Vagina (tissue), 2 donors: ENCODE data around the gene ABCC3. TPM values are rescaled to one million over a fixed set of nuclear protein-coding genes. Genes with fewer than 3 reads are reported as not detected.
A peak's percentile ranks its signal among the peaks of the same experiment; 100 is the strongest.

Source experiments
- DNase-seq, 2 donors: peaks; one replicate each; pipeline ENCODE4 v3.0.0-alpha.2; 2017; ENCODE audit errors: extremely low spot score in 2 of 2
- H3K27ac ChIP-seq: fragments of 200-600 bp; sonication (generic); one replicate; pipeline ENCODE4 v1.5.1; 2019
- H3K27me3 ChIP-seq: fragments of 200-600 bp; sonication (generic); one replicate; pipeline ENCODE4 v1.5.1; 2019
- H3K36me3 ChIP-seq, 2 donors: fragments of 200-600 bp; sonication (generic); one replicate each; pipeline ENCODE4 v1.5.1; 2017 to 2019
- H3K4me1 ChIP-seq: fragments of 200-600 bp; sonication (generic); one replicate; pipeline ENCODE4 v1.5.1; 2019
- H3K4me3 ChIP-seq, 2 donors: fragments of 200-600 bp; sonication (generic); 1 replicate in 1 of 2; 2 replicates in 1 of 2; pipeline ENCODE4 v1.5.1; 2016 to 2019
- H3K9me3 ChIP-seq: fragments of 200-600 bp; sonication (generic); one replicate; pipeline ENCODE4 v1.5.1; 2019
- POLR2A ChIP-seq, 2 donors: fragments of 450-650 bp; IDR thresholded peaks; one replicate each; pipeline ENCODE4 v1.6.1; 2017; ENCODE audit warnings: antibody characterized with exemption in 2 of 2, mild to moderate bottlenecking in 2 of 2, moderate library complexity in 2 of 2
- POLR2AphosphoS5 ChIP-seq, 2 donors: sonication (generic); formaldehyde crosslinking; IDR thresholded peaks; one replicate each; pipeline ENCODE4 v1.9.0; 2017; ENCODE audit warnings: antibody characterized with exemption in 2 of 2, mild to moderate bottlenecking in 2 of 2, low read depth in 1 of 2; ENCODE audit not compliant: insufficient read depth in 1 of 2
- intact Hi-C: fragments of 100-400 bp; cut with DNase I; formaldehyde crosslinking; loops from one replicate; pipeline ENCODE4 v1.15.1; 2023
- total RNA-seq: library from RNA; depleted of rRNA; stranded (reverse); fragments of >200 nt; gene quantifications from one replicate; pipeline ENCODE4 v1.2.3, GENCODE V29; 2016
- TF ChIP-seq, protein P1 (sequence below), 3 experiments: fragments of 450-650 bp in 2 of 3; fragments of 200-600 bp in 1 of 3; sonication (generic) in 1 of 3; IDR thresholded peaks; one replicate each; pipeline ENCODE4 v1.5.1; 2017 to 2019; ENCODE audit warnings: antibody characterized with exemption in 3 of 3, mild to moderate bottlenecking in 2 of 3, moderate library complexity in 2 of 3

The ABCC3 gene
- total RNA-seq, 1 donor from 2014 or later: 47.6 TPM

DNA sequence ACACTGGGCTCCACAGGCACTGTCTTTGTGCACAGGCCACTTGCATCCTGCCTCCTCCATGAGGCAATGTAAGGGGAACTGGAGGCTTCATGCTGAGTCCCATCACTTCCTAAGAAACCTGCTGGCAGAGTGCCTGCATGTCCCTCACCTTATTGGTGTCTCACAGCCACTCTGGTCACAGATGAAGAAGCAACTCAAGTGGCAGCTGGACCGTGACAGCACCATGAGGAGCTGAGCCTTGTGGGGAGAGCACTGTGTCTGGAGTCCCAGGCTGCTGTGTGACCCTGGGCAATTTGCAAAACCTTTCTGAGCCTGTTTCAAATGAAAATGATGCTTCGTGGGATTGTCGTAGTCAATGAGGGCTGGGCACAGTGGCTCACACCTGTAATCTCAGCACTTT lies 53.6 kb downstream of the ABCC3 start:
- intact Hi-C loops: loop anchor here (5.0 kb wide), 2 partner anchors 56 to 141 kb away; partner anchors contain the start of genes ABCC3 and SPATA20
- Histone ChIP-seq H3K36me3 (peaks cover 0 to 5% of the 10 kb centered on the region in 2 donors), H3K9me3 (no peaks in the 10 kb centered on the region), H3K27ac (peak overlapping the region; percentile 26), H3K4me1 (peaks cover 24% of the 10 kb centered on the region), H3K27me3 (no peaks in the 10 kb centered on the region), H3K4me3 (no peak overlapping the region)
- DNase-seq: no peak
- TF ChIP-seq POLR2A (IDR thresholded peaks at IDR 0.05): no peak
- no peak for TF ChIP-seq POLR2AphosphoS5 (IDR thresholded peaks at IDR 0.05; ENCODE audit: insufficient read depth in 1 of 2, low read depth in 1 of 2)
- TF ChIP-seq, protein P1, sequence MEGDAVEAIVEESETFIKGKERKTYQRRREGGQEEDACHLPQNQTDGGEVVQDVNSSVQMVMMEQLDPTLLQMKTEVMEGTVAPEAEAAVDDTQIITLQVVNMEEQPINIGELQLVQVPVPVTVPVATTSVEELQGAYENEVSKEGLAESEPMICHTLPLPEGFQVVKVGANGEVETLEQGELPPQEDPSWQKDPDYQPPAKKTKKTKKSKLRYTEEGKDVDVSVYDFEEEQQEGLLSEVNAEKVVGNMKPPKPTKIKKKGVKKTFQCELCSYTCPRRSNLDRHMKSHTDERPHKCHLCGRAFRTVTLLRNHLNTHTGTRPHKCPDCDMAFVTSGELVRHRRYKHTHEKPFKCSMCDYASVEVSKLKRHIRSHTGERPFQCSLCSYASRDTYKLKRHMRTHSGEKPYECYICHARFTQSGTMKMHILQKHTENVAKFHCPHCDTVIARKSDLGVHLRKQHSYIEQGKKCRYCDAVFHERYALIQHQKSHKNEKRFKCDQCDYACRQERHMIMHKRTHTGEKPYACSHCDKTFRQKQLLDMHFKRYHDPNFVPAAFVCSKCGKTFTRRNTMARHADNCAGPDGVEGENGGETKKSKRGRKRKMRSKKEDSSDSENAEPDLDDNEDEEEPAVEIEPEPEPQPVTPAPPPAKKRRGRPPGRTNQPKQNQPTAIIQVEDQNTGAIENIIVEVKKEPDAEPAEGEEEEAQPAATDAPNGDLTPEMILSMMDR (IDR thresholded peaks at IDR 0.05): no peak

DNA sequence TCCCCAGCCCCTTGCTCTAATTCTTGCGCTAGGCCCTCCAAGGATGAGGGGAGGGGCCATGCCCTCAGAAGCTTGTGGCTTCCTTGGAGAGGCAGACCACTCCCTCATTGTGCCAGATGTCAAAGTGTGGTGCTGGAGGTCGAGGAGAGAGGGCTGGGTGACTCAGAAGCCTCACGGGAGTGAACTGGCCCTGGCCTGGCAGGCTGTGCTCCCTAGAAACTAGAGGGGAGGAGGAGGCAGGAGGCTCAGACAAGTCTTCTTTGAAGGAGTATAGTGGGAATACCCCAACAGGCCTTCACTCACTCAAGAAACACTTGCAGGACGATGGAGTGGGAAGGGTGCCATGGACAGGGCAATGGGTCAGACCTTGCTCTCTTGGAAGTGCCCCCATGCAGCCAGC lies 54.6 kb downstream of the ABCC3 start:
- Histone ChIP-seq H3K4me3 (no peak overlapping the region), H3K9me3 (no peaks in the 10 kb centered on the region), H3K36me3 (peaks cover 0 to 13% of the 10 kb centered on the region in 2 donors), H3K4me1 (peaks cover 24% of the 10 kb centered on the region), H3K27me3 (no peaks in the 10 kb centered on the region), H3K27ac (no peak overlapping the region)
- intact Hi-C loops: loop anchor here (5.0 kb wide), 2 partner anchors 57 to 142 kb away; partner anchors contain the start of genes ABCC3 and SPATA20
- no peak for DNase-seq
- no peak for TF ChIP-seq POLR2A (IDR thresholded peaks at IDR 0.05)
- TF ChIP-seq, protein P1 (IDR thresholded peaks at IDR 0.05): no peak
- TF ChIP-seq POLR2AphosphoS5 (IDR thresholded peaks at IDR 0.05; ENCODE audit: insufficient read depth in 1 of 2, low read depth in 1 of 2): no peak

DNA sequence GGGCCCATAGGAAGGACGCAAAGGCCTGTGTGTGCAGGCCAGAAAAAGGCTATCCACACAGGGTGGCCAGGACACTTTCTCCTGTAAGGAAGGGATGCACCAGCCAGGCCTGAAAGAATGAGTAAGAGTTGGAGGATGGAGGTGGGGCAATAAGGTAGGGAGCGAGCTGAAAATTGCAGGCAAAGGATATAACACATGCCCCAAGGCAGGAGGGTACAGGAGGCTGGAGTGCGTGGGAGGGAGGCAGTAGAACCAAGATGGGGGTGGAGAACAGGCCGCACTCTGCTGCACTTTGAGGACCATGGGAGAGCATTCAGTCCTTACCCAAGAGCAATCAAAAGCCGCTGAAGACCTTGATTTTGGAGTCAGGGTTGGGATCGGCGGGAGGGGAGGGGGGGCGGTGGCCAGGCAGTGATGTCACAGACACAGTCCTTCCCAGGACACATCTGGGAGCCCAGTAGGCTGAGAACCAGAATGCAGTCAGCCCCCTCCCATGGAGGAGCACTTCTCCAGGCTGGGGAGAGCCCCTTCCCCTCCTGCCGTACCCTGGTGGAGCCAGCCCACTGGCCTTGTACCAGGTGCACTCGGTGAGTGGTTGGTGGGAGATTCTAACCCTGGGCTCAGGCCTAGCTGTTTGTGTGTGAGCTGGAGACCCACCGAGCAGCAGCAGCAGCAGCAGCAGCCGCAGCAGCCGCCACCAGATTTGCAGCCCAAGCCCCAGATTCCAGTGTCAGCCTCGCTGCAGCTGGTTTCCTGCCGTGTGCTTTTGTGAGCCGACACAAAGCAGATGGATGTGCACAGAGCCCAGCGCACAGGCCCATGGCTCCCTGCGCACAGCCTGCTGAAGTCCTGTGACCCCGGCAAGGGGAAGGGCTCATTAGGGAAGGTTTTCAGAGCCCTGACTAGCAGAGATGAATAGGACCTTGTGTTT lies 55.5 kb downstream of the ABCC3 start:
- Histone ChIP-seq H3K9me3 (no peaks in the 10 kb centered on the region), H3K4me3 (no peak overlapping the region), H3K36me3 (peaks cover 0 to 19% of the 10 kb centered on the region in 2 donors), H3K27me3 (no peaks in the 10 kb centered on the region), H3K4me1 (peaks cover 24% of the 10 kb centered on the region), H3K27ac (no peak overlapping the region)
- TF ChIP-seq POLR2A (IDR thresholded peaks at IDR 0.05) (no peak), POLR2AphosphoS5 (IDR thresholded peaks at IDR 0.05; ENCODE audit: insufficient read depth in 1 of 2, low read depth in 1 of 2) (no peak)
- TF ChIP-seq, protein P1 (IDR thresholded peaks at IDR 0.05): no peak
- intact Hi-C loops: loop anchor here (5.0 kb wide), 2 partner anchors 58 to 143 kb away; partner anchors contain the start of genes ABCC3 and SPATA20
- DNase-seq: no peak

DNA sequence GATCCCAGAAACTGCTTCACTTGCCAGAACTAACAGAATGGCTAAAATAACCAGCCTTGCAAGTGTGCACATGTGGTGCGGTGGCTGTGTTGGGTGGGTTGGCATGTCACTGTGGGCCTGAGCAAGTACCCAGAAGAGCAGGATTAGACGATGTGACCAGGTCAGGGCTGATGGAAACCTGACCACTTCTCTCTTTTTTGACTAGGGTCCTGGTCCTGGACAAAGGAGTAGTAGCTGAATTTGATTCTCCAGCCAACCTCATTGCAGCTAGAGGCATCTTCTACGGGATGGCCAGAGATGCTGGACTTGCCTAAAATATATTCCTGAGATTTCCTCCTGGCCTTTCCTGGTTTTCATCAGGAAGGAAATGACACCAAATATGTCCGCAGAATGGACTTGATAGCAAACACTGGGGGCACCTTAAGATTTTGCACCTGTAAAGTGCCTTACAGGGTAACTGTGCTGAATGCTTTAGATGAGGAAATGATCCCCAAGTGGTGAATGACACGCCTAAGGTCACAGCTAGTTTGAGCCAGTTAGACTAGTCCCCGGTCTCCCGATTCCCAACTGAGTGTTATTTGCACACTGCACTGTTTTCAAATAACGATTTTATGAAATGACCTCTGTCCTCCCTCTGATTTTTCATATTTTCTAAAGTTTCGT lies 56.3 kb downstream of the ABCC3 start:
- TF ChIP-seq POLR2AphosphoS5 (IDR thresholded peaks at IDR 0.05; ENCODE audit: insufficient read depth in 1 of 2, low read depth in 1 of 2): no peak
- no peak for TF ChIP-seq POLR2A (IDR thresholded peaks at IDR 0.05)
- TF ChIP-seq, protein P1 (IDR thresholded peaks at IDR 0.05): no peak
- H3K27me3 ChIP-seq: no peaks in the 10 kb centered on the region
- intact Hi-C loops: no loop called here
- DNase-seq: no peak
- H3K9me3 ChIP-seq: no peaks in the 10 kb centered on the region
- H3K27ac ChIP-seq: no peak overlapping the region
- H3K4me3 ChIP-seq: no peak overlapping the region
- H3K4me1 ChIP-seq: peaks cover 22% of the 10 kb centered on the region
- peaks cover 0 to 27% of the 10 kb centered on the region in 2 donors for H3K36me3 ChIP-seq
